ENCODE data around the gene SLC13A2. TPM values are rescaled to one million over a fixed set of nuclear protein-coding genes. Genes with fewer than 3 reads are reported as not detected.

SLC13A2 gene
- total RNA-seq, 1 experiment from 2014 or later, result not detected

DNA sequence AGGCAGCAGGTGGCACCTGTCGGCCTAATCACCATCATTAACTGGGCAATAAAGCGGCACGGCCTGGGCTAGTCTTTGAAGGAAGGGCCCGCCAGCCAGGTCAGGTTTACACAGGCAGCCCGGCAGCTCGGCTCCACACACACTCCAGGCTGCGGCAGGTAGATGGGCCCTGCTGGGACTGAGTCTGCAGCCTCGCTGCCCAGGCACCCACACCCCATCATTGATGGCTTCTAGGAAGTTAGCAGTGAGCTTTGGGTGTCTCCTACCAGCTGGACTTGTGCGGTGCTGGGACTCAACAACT lies 25.9 kb downstream of the SLC13A2 start:
- RAD21 ChIA-PET (ENCODE audit: low non-redundant PET in 1 of 2, low total read pairs in 2 of 2, uncharacterized antibody in 2 of 2, unreplicated experiment in 2 of 2), result no interaction called here
- POLR2A ChIA-PET, result no interaction called here
- H3K79me2 ChIP-seq (ENCODE audit: insufficient read depth, low read length), result no peaks in the 10 kb centered on the region

More for the DNA sequence above, 25.9 kb downstream of the SLC13A2 start:
- no peaks in the 10 kb centered on the region for H3K9me2 ChIP-seq (ENCODE audit: insufficient read depth)
- no peaks in the 10 kb centered on the region for H3K36me3 ChIP-seq (ENCODE audit: control insufficient read depth in 1 of 2, insufficient read depth in 2 of 2, low read length in 2 of 2)
- H2AFZ ChIP-seq (ENCODE audit: low read depth, low read length, poor library complexity, severe bottlenecking), result no peak overlapping the region
- no TSS peak for BruUV-seq (replicated peaks)
- CTCF ChIA-PET, result no interaction called here
- H3K27ac ChIP-seq (ENCODE audit: low read depth, low read length), result no peak overlapping the region
- no peaks in the 10 kb centered on the region; a peak in 1 of 4 replicates for H3K4me1 ChIP-seq (ENCODE audit: control insufficient read depth in 1 of 2, insufficient read depth in 2 of 2, low read length in 2 of 2)
- no peak for ATAC-seq
- H3K27me3 ChIP-seq (ENCODE audit: insufficient read depth, low read length), result no peaks in the 10 kb centered on the region
- TF ChIP-seq ELF1 (IDR thresholded peaks at IDR 0.05; ENCODE audit: borderline replicate concordance, low read depth) (no peak), EZH2 (IDR thresholded peaks at IDR 0.05) (no peak), TCF7L2 (IDR thresholded peaks at IDR 0.05; ENCODE audit: borderline replicate concordance, extremely low read depth, insufficient read depth, insufficient read length) (no peak), SIN3A (IDR thresholded peaks at IDR 0.05; ENCODE audit: low read depth) (no peak), CBX3 (IDR thresholded peaks at IDR 0.05; ENCODE audit: low read depth) (no peak), ZNF274 (IDR thresholded peaks at IDR 0.05; ENCODE audit: low read depth, low read length) (no peak), FOSL1 (IDR thresholded peaks at IDR 0.05; ENCODE audit: low read depth) (no peak), CEBPB (IDR thresholded peaks at IDR 0.05; ENCODE audit: low read depth) (no peak), POLR2AphosphoS5 (IDR thresholded peaks at IDR 0.05; ENCODE audit: low read depth, low read length) (no peak), YY1 (IDR thresholded peaks at IDR 0.05; ENCODE audit: extremely low read depth, insufficient replicate concordance, low read depth, low read length) (no peak), RAD21 (IDR thresholded peaks at IDR 0.05; ENCODE audit: low read depth) (no peak), SP1 (IDR thresholded peaks at IDR 0.05; ENCODE audit: low read depth) (no peak), ZFX (IDR thresholded peaks at IDR 0.05) (no peak)
- TF ChIP-seq, protein P1, sequence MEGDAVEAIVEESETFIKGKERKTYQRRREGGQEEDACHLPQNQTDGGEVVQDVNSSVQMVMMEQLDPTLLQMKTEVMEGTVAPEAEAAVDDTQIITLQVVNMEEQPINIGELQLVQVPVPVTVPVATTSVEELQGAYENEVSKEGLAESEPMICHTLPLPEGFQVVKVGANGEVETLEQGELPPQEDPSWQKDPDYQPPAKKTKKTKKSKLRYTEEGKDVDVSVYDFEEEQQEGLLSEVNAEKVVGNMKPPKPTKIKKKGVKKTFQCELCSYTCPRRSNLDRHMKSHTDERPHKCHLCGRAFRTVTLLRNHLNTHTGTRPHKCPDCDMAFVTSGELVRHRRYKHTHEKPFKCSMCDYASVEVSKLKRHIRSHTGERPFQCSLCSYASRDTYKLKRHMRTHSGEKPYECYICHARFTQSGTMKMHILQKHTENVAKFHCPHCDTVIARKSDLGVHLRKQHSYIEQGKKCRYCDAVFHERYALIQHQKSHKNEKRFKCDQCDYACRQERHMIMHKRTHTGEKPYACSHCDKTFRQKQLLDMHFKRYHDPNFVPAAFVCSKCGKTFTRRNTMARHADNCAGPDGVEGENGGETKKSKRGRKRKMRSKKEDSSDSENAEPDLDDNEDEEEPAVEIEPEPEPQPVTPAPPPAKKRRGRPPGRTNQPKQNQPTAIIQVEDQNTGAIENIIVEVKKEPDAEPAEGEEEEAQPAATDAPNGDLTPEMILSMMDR (IDR thresholded peaks at IDR 0.05 in 2 of 3, conservative IDR thresholded peaks at IDR 0.05 in 1 of 3; ENCODE audit: borderline replicate concordance in 1 of 3, insufficient read depth in 1 of 3, low read depth in 2 of 3, low read length in 2 of 3), result no peak
- TF ChIP-seq, protein P2, sequence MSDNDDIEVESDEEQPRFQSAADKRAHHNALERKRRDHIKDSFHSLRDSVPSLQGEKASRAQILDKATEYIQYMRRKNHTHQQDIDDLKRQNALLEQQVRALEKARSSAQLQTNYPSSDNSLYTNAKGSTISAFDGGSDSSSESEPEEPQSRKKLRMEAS (IDR thresholded peaks at IDR 0.05), result no peak
- TF ChIP-seq, protein P3, sequence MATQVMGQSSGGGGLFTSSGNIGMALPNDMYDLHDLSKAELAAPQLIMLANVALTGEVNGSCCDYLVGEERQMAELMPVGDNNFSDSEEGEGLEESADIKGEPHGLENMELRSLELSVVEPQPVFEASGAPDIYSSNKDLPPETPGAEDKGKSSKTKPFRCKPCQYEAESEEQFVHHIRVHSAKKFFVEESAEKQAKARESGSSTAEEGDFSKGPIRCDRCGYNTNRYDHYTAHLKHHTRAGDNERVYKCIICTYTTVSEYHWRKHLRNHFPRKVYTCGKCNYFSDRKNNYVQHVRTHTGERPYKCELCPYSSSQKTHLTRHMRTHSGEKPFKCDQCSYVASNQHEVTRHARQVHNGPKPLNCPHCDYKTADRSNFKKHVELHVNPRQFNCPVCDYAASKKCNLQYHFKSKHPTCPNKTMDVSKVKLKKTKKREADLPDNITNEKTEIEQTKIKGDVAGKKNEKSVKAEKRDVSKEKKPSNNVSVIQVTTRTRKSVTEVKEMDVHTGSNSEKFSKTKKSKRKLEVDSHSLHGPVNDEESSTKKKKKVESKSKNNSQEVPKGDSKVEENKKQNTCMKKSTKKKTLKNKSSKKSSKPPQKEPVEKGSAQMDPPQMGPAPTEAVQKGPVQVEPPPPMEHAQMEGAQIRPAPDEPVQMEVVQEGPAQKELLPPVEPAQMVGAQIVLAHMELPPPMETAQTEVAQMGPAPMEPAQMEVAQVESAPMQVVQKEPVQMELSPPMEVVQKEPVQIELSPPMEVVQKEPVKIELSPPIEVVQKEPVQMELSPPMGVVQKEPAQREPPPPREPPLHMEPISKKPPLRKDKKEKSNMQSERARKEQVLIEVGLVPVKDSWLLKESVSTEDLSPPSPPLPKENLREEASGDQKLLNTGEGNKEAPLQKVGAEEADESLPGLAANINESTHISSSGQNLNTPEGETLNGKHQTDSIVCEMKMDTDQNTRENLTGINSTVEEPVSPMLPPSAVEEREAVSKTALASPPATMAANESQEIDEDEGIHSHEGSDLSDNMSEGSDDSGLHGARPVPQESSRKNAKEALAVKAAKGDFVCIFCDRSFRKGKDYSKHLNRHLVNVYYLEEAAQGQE (IDR thresholded peaks at IDR 0.05; ENCODE audit: low read depth), result no peak
- no peaks in the 10 kb centered on the region for H4K20me1 ChIP-seq (ENCODE audit: insufficient read depth)
- no peak for DNase-seq (ENCODE audit: low read depth, low spot score)
- no peaks in the 10 kb centered on the region for H3K9me3 ChIP-seq (ENCODE audit: control insufficient read depth in 1 of 2, insufficient read depth in 1 of 2, low read depth in 1 of 2, low read length in 2 of 2)
- no peak overlapping the region for H3K4me3 ChIP-seq (replicated peaks in 1 of 2; ENCODE audit: low read depth in 1 of 2, low read length in 2 of 2)
- no peak overlapping the region for H3K4me2 ChIP-seq (ENCODE audit: low read length)
- no peak overlapping the region for H3K9ac ChIP-seq (ENCODE audit: low read length)
- intact Hi-C loops (cut with micrococcal nuclease), result loop anchor here (10.0 kb wide), 1 partner anchor 175 kb away; no protein-coding TSS in a partner anchor

Data from HCT116 (cell line).